GM19238 (cell line): ENCODE data around the gene LDAH.
"Not testable (repeated sequence)": the region's sequence is repeated elsewhere in the genome, so short reads cannot be mapped to it uniquely, and the experiment has no call there.

ENCODE experiments used
- DNase-seq: peaks from one replicate; pipeline ENCODE4 v3.0.0; 2011; ENCODE audit warnings: low spot score; ENCODE audit not compliant: insufficient read length

Gene LDAH

DNA sequence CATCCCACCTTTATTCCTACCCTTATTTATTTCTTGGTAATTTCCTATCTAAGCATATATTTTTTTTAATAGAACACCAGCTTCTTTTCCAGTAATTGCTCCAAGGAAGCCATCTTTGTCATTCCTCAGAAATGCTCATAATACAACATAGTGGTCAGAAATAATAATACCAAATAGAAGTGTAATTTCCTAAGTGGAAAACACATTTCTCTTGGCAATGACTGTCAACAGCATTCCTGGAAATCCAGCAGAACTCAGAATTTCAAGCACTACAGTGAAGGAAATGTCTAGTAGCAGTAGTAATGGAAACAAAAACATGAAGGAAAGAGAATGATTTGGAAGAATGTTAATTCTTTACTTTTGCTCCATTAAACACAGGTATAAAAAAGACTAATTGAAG is 99.4 kb downstream of the LDAH start:
- no peak for DNase-seq

DNA sequence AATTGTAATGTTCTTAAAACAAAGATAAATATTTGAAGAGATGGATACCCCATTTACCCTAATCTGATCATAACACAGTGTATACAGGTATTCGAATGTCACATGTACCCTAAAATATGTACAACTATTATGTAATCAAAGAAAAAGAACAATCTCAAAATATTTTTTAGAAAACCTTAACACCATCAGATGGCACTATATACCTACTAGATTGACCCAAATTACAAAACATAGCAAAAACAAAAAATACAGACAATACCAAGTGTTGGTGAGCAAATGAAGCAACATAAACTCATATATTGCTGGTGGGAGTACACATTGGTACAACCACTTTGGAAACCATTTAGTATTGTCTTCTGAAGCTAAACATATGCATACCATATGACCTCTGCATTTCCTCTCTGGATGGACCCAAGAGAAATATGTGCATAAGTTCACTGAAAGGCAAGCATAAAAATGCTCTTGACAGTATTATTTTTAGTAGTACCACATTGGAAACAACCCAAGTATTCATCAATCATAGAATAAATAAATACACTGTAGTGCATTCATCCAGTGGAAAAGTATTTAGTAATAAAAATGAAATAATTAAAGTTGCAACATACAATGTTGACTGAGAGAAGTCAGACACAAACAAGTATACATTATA is 100.2 kb downstream of the LDAH start:
- no peak for DNase-seq

DNA sequence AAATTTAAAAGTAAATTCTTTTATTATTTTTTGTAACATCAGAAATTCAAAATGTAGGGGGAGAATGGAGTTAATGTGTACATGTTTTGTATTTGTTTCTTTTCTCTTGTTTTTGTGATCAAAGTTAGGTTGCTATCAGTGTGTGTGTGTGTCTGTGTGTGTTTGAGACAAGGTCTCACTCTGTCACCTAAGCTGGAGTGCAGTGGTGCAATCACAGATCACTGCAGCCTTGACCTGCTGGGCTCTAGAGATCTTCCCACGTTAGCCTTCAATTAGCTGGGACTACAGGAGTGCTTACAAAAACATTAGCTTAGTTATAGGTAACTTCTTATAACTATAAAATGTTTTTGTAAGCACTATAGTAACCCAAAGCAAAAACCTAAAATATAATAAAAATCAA is 105.3 kb downstream of the LDAH start:
- DNase-seq: no peak

DNA sequence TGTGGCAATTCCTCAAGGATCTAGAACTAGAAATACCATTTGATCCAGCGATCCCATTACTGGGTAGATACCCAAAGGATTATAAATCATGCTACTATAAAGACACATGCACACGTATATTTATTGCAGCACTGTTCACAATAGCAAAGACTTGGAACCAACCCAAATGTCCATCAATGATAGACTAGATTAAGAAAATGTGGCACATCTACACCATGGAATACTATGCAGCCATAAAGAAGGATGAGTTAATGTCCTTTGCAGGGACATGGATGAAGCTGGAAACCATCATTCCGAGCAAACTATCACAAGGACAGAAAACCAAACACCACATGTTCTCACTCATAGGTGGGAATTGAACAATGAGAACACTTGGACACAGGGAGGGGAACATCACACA is 106.7 kb downstream of the LDAH start:
- DNase-seq: not testable (repeated sequence)

DNA sequence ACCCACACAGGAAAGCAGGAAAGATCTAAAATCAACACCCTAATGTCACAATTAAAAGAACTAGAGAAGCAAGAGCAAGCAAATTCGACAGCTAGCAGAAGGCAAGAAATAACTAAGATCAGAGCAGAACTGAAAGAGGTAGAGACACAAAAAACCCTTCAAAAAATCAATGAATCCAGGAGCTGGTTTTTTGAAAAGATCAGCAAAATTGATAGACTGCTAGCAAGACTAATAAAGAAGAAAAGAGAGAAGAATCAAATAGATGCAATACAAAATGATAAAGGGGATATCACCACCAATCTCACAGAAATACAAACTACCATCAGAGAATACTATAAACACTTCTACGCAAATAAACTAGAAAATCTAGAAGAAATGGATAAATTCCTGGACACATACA is 108.5 kb downstream of the LDAH start:
- not testable (repeated sequence) for DNase-seq

DNA sequence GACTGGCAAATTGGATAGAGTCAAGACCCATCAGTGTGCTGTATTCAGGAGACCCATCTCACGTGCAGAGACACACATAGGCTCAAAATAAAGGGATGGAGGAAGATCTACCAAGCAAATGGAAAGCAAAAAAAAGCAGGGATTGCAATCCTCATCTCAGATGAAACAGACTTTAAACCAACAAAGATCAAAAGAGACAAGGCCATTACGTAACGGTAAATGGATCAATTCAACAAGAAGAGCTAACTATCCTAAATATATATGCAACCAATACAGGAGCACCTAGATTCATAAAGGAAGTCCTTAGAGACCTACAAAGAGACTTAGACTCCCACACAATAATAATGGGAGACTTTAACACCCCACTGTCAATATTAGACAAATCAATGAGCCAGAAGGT is 109.3 kb downstream of the LDAH start:
- not testable (repeated sequence) for DNase-seq

DNA sequence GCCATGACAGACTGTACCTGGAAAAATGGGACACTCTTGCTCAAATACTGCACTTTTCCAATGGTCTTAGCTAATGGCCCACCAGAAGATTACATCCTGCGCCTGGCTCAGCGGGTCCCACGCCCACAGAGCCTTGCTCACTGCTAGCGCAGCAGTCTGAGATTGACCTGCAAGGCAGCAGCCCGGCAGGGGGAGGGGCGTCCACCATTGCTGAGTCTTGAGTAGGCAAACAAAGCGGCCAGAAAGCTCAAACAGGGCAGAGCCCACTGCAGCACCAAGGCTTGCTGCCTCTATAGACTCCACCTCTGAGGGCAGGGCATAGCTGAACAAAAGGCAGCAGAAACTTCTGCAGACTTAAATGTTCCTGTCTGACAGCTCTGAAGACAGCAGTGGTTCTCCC is 111.3 kb downstream of the LDAH start:
- DNase-seq: not testable (repeated sequence)

DNA sequence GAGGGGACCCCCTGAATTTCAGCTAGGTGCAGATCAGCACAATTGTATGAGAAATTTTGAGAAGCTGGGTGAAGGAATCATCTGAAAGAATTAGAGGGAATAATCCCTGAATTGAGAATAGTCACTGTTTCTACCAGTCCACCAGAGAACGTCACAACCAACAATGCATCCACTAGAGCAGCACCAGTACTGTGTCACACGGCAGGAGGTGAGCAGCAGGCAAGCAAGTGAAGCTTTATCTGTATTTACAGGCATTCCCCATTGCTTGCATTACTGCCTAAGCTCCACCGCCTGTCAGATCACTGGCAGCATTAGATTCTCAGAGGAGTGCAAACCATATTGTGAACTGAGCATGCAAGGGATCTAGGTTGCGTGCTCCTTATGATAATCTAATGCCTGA is 115.3 kb downstream of the LDAH start:
- DNase-seq: no peak

DNA sequence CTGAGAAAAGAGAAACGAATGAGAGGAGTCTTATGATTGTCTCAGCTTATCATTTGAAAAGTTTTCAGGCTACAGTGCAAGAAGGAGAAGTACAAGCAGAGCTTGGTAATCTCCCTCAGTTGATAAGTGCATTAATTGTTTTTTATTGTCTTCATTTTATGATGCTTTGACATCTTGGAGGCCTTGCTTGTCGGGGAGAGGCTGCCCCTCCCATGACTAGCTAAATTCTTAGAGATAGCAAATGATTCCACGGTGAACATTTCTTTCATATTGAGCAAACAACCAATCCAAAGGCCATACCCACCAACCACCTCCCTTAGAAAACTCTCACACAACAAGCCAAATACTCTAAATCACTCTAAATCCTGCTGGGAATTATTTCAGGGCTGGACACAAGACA is 116.1 kb downstream of the LDAH start:
- DNase-seq: no peak

DNA sequence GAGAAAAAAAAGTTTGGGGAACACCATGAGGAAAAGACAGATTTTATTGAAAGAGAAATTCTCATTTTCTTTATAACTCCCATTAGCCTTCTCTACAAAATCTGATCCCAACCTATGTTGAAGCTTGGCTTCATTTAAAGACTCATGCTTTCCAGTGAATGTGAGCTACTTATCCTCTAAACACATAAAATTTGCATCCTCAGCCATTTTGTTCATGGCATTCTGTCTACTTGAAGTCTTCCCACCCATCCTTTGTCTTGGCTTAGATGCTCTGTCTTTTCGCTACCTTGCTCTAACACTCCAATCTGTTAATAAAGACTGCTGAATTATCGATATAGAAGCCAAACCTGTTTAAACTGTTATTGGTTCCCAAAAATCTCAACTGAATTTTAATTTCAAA is 116.7 kb downstream of the LDAH start:
- DNase-seq: no peak

DNA sequence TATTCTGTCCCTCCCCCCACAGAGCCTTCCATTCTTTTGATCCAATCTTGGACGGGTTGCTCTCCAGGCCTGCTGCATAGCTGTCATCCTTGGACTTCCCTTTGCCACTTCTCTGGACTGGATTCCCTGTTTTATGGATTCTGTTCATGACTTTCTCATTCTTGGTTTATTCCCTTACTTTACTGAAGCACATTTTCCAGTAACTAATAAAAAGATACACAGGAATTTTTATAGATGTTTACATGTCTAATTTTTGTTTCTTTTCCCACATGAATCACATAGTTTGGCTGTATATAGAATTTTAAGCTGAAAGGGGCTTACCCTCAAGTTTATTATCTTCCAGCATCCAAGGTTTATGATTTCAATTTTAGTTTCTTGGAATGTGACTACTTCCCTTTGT is 118.0 kb downstream of the LDAH start:
- no peak for DNase-seq

DNA sequence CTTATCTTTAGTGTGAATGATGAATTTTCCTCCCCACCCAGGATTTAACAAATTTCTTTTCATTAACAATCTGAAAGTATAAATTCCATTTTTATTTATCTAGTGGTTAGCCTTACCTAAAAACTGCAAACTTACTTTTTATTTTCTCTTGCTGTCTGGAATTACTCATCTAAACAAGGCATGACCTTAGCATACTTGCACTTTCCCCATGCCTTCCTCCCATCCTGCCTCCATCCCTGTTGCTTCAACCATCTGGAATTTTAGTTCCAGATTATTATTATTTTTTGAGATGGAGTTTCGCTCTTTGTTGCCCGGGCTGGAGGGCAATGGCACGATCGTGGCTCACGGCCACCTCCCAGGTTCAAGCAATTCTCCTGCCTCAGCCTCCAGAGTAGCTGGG is 120.3 kb downstream of the LDAH start:
- no peak for DNase-seq

DNA sequence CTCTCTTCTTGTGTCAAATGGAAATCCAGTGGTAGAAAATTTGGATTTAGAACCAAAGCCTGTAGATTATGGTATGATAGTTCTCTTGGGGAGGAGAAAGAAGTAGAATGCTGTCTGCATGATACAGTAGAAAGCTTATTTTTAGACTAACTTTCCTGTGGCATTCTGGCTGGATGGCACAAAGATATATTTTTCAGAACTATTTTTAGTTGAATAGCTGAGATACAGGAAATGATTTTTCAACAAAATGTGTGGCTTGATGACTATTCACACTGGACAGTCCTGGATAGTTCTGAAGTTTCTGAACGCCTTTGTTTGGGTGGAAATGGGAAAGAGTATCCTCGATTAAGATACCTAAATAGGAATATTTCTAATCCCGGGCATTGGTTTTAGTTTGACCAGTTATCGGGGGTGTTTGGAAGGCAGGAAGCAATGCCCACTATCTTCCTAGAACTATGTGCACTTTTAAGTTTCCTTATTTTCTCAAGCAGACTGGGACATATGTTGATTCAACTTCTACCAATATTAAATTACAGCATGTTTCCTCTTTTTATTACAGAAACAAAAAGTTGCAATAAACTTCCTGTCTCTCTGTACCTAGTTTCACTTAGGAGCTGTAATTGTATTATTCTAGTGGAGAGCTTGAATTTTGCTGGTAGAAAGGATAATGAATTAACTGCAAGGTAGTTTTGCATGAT is 123.8 kb downstream of the LDAH start:
- no peak for DNase-seq

DNA sequence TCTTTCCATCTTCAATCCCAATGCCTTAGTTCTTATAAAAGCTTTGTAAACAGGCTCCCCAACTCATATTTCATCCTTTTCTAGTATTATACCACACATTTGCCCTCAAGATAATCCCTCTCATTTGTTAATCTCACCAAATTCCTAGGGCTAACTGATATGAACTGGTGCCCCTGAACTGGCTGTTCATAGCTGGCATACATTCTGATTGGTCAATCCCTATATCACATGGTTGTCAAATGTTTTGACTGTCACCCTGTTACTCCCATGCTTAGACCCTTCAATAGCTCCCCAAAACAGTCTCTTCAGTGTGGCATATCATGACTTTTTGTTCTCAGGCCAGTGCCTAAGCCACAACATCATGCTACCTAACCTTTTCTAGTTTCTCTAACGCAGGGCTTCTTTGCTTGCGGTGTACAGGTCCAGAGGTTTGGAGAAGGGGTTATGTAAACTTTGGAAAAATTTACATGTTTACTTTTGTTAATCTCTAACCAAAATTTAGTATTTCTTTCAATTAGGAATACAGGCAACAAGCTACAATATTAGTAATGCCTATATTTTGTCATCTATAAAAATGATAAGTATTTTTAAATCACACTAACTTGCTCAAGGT is 125.5 kb downstream of the LDAH start:
- no peak for DNase-seq

DNA sequence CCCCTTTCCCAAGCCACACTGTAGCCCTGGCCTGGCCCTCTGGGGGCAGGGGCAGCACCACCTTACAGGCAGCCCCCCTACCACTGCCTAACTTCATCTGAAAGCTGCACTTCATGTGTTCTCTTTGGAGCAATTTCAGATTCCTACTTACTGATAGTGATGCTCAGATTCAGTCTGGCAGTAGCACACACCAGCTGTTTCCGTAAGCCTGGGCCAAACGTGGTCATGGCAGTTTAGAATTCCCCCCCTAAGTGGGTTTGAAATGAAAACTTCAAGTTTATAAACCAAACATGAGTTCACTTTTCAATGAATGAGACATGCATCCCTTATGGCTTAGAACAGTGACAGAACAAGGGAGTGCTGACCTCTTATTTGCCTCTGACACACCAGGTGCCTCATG is 126.5 kb downstream of the LDAH start:
- DNase-seq: no peak

DNA sequence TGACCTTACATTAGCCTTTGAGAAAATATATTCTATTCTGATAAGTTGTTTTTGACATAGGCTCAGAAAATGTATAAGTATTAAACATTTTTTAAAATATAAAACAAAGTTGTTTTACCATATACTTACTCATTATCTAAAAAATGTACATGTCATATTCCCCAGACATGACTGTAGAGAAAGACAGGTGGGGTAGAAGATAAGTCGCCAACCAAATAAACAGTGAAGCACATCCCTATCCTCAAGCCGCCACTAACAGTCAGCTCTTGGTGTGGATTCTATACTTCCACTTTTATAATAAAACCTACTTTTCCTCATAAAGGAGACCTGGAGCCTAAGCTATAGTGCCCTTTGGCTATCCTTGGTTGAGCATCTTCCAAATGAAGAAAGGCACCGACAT is 129.6 kb downstream of the LDAH start:
- DNase-seq: no peak

DNA sequence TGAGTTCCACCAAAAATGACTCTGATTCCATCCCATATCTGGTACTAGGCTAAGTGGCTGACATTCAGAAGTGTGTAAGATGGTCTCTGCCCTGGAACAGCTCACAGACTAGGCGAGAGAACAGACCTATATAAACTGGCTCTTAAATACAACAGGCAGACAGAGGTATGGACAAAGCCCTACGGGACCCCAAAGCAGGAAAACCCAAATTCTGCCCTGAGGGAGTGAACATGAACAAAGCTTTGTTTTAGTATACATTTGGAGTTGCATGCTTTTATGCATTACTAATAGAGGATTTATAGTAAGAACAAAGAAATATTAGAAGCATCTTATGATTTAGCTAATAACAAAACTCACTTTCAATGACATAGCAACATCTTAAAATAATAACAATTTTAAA is 130.8 kb downstream of the LDAH start:
- DNase-seq: no peak

DNA sequence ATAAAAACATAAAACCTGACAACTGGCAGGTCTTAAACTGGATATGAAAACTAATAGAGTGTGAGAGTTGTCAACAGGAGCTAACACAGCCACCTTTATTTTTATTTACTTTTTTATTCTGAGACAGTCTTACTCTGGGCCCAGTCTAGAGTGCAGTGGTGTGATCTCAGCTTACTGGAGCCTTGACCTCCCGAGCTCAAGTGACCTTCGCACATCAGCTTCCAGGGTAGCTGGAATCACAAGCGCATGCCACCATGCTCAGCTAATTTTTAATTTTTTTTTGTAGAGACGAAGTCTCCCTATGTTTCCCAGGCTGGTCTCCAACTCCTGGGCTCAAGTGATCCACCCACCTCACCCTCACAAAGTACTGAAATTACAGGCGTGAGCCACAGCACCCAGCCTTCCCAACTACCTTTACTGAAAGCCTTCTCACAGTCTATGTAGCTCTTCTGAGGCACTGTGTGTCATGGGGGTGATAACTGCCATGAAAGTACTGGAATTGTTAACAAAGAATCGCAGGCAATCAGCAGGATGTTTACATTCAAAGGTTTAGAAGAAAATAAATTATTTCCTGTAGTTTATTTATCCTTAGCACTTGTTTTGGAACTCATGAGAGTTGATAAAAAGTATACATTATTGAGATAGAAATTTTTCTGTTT is 131.7 kb downstream of the LDAH start:
- no peak for DNase-seq

DNA sequence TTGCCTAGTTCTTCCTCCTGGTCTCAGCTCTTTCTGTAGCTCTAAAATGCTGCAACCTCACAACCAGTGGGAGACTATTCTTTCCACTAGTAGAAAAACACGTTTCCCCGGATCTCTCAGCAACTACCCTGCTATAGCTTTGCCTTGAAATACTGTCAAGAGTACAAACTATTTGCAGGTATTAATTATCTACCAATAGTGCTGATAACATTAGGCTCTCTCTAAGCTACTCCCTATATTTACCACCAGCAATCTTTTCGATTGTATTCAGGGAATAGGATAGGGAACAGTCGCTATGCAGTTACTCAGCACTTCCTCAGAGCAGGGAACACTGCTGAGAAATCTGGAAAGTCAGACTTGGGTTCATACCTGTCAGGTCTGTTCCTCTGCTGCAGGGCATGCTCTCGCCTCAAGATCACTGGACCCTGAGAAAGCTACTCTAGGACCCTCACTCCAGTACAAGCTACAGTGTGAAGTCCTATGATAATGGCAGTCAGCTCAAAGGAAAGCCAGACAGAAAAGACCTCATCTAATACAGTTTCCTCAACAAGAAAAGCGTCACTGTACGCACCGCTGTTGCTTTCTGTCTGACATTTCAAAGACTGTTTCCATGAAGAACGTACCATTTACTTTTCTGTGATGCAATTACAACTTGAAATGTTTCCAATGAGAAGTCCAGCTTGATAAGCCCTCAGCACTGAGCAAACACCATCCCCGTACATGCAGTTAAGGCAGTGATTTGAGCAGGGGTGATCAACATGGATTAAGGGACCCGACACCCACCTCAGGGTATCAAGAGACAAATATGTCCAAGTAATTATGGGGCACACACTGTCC is 133.3 kb downstream of the LDAH start:
- DNase-seq: no peak

DNA sequence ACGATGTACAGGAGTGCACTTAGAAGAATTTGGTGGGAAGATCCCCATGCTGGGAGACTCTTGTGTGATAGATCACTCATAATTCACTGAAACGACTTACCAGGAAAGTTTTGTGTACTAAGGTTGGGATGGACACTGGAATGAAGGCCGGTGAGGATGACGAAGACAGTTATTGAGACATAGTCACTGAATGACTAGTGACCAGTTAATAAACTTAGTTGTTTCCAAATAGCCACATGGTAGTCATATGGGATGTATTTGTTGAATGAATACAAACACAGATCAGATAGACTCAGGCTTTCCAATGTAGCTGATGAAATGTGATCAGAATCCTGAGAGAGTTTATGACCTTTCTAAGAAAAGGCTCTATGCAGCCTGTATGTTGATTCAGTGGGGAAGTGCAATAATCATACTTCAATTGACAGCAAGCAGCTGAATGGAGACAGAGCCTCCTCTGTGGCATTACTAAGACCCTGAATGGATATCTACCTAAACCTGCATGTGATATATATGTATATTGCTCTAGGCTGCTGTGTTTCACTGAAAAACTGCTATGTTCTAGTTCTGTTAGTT is 135.6 kb downstream of the LDAH start:
- DNase-seq: no peak

DNA sequence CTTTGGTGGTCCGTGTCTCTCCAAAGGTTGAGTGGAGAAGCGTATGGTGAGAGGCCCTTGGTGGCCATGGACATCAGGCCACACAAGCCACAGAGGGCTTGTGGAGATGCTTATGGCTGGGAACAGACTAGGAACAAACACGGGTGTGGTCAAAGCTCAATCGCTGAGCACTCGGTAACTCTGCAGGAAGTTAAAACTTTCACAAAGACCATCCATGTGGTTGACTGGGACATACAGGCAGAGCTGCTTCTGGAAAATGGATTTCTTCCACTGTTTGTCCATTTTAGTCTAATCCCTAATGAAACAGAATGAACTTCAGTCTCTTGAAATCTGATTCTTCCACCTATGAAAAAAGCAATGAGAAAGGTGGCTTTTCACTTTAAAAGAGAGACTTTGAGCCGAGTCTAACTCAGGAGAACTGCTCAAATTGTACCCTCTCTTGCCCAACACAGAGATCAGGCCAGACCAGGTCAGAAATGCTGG is 138.3 kb downstream of the LDAH start:
- no peak for DNase-seq
